HG03558 (cell line): ENCODE data around the gene SPRR2D.
"Not testable (repeated sequence)": the region's sequence is repeated elsewhere in the genome, so short reads cannot be mapped to it uniquely, and the experiment has no call there.

Experiments
- ATAC-seq: cut with Tn5 transposase; IDR thresholded peaks from one replicate; pipeline ENCODE4 v1.9.1; 2021; ENCODE audit warnings: moderate number of reproducible peaks; ENCODE audit not compliant: unreplicated experiment; ENCODE audit errors: extremely low read depth

The SPRR2D gene

GRCh38 chr1:153021829-153022228 lies 19.1 kb downstream of the SPRR2D start:
- ATAC-seq, result not testable (repeated sequence)

GRCh38 chr1:153011235-153011758 lies 29.6 kb downstream of the SPRR2D start:
- not testable (repeated sequence) for ATAC-seq

GRCh38 chr1:153001382-153001781 lies 39.5 kb downstream of the SPRR2D start, which contains the start of gene SPRR3:
Gene SPRR3 (plus strand): TSS chr1:153001749. CDS start chr1:153003021, 1,272 bp downstream.
- ATAC-seq, result no peak

GRCh38 chr1:153000294-153000693 lies 40.6 kb downstream of the SPRR2D start:
- ATAC-seq, result no peak

- ATAC-seq, result no peak
These were observed 41.1 kb downstream of the SPRR2D start for GRCh38 chr1:152999818-153000217.

- no peak for ATAC-seq
These were observed 42.4 kb downstream of the SPRR2D start for GRCh38 chr1:152998476-152998875.

GRCh38 chr1:152997901-152998300 lies 43.0 kb downstream of the SPRR2D start:
- ATAC-seq, result no peak

GRCh38 chr1:152996633-152997400 lies 44.1 kb downstream of the SPRR2D start:
- no peak for ATAC-seq

GRCh38 chr1:152995842-152996241 lies 45.1 kb downstream of the SPRR2D start:
- no peak for ATAC-seq

GRCh38 chr1:152993186-152993585 lies 47.7 kb downstream of the SPRR2D start:
- ATAC-seq, result no peak
